ENCODE data around the gene RYR3.

RYR3 gene

GRCh38 chr15:33454996-33455395, 144.2 kb downstream of the RYR3 start:
- intact Hi-C loops (cut with DNase I; ENCODE audit: low total_unique reads): no loop called here
- H3K4me3 ChIP-seq: no peak overlapping the region
- no peak for TF ChIP-seq CTCF (IDR thresholded peaks at IDR 0.05)
- no peak for DNase-seq
- H3K36me3 ChIP-seq: no peaks in the 10 kb centered on the region
- no peaks in the 10 kb centered on the region for H3K4me1 ChIP-seq
- H3K27ac ChIP-seq: no peak overlapping the region
- no peaks in the 10 kb centered on the region for H3K9me3 ChIP-seq
- H3K27me3 ChIP-seq: no peaks in the 10 kb centered on the region

GRCh38 chr15:33458421-33458820, 147.7 kb downstream of the RYR3 start:
- intact Hi-C loops (cut with DNase I; ENCODE audit: low total_unique reads): no loop called here
- no peak for DNase-seq
- Histone ChIP-seq H3K27ac (no peak overlapping the region), H3K4me1 (no peaks in the 10 kb centered on the region), H3K4me3 (no peak overlapping the region), H3K36me3 (no peaks in the 10 kb centered on the region), H3K9me3 (no peaks in the 10 kb centered on the region), H3K27me3 (no peaks in the 10 kb centered on the region)
- TF ChIP-seq CTCF (IDR thresholded peaks at IDR 0.05): no peak

- Histone ChIP-seq H3K4me1 (no peaks in the 10 kb centered on the region), H3K9me3 (no peaks in the 10 kb centered on the region), H3K4me3 (no peak overlapping the region), H3K36me3 (no peaks in the 10 kb centered on the region), H3K27me3 (no peaks in the 10 kb centered on the region), H3K27ac (no peak overlapping the region)
- no peak for TF ChIP-seq CTCF (IDR thresholded peaks at IDR 0.05)
- intact Hi-C loops (cut with DNase I; ENCODE audit: low total_unique reads): no loop called here
- no peak for DNase-seq
These were observed 149.5 kb downstream of the RYR3 start for GRCh38 chr15:33460166-33460805.

- Histone ChIP-seq H3K27ac (no peak overlapping the region), H3K4me1 (no peaks in the 10 kb centered on the region), H3K27me3 (no peaks in the 10 kb centered on the region), H3K9me3 (no peaks in the 10 kb centered on the region), H3K36me3 (no peaks in the 10 kb centered on the region), H3K4me3 (no peak overlapping the region)
- intact Hi-C loops (cut with DNase I; ENCODE audit: low total_unique reads): no loop called here
- no peak for TF ChIP-seq CTCF (IDR thresholded peaks at IDR 0.05)
- no peak for DNase-seq
These were observed 150.9 kb downstream of the RYR3 start for GRCh38 chr15:33461671-33462070.

GRCh38 chr15:33467146-33467815, 156.5 kb downstream of the RYR3 start:
- Histone ChIP-seq H3K9me3 (no peaks in the 10 kb centered on the region), H3K36me3 (no peaks in the 10 kb centered on the region), H3K27ac (no peak overlapping the region), H3K27me3 (no peaks in the 10 kb centered on the region), H3K4me1 (no peaks in the 10 kb centered on the region), H3K4me3 (no peak overlapping the region)
- DNase-seq: no peak
- no peak for TF ChIP-seq CTCF (IDR thresholded peaks at IDR 0.05)
- intact Hi-C loops (cut with DNase I; ENCODE audit: low total_unique reads): no loop called here

All from tibial artery (tissue), 4 donors.